OCI-LY3 (cell line): ENCODE data around the gene NOSIP.

Experiments
- CTCF ChIP-seq: fragments of 200-600, 300-600 bp; sonication (generic); IDR thresholded peaks from 2 replicates; pipeline ENCODE4 v1.5.1; 2014; ENCODE audit warnings: antibody characterized with exemption, low read length, low read depth
- EZH2phosphoT487 ChIP-seq: fragments of 200-600 bp; shearing (Covaris generic); IDR thresholded peaks from 2 replicates; pipeline ENCODE4 v1.6.1; 2018; ENCODE audit warnings: antibody characterized with exemption, mixed run types, low read depth

DNA sequence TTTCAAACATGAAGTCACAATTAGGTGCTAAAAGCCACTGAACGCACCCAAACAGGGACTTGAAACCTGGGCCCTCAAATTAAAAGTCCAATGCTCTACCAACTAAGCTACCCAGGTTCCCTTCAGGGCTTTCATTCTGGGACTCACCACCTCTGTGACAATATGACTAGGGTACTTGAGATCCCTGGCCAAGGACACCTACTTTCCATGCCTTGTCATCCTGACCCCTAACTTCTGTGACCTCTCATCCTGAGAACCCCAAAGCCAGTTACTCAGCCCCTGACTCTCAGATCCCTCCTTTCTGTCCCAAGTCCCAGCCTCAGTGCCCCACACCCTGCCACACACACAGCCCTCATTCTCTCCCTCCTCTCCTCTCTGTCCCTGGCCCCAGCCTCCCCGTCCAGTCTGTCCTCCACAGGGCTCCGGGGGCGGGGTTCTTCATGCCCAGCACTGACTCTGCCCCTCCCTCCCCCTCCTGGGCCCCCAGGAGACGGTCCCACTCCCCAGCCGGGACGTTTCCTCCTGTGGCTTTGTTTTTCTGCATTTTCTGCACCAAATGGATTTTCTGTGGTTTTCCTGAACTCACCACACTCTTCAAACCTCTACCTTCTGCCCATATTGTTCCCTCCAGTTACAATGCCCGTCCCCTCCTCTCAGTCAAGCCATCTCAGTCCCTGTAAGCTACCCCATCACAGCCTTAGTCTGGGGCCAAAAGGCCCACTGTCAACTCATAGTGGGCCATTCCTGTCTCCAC lies 45.5 kb downstream of the NOSIP start:
- TF ChIP-seq CTCF (no peak), EZH2phosphoT487 (no peak)
